Measurements from ENCODE around the gene WFS1. TPM values are rescaled to one million over a fixed set of nuclear protein-coding genes. Genes with fewer than 3 reads are reported as not detected.

The WFS1 gene
- polyA plus RNA-seq, 1 experiment: 46.8 TPM

DNA sequence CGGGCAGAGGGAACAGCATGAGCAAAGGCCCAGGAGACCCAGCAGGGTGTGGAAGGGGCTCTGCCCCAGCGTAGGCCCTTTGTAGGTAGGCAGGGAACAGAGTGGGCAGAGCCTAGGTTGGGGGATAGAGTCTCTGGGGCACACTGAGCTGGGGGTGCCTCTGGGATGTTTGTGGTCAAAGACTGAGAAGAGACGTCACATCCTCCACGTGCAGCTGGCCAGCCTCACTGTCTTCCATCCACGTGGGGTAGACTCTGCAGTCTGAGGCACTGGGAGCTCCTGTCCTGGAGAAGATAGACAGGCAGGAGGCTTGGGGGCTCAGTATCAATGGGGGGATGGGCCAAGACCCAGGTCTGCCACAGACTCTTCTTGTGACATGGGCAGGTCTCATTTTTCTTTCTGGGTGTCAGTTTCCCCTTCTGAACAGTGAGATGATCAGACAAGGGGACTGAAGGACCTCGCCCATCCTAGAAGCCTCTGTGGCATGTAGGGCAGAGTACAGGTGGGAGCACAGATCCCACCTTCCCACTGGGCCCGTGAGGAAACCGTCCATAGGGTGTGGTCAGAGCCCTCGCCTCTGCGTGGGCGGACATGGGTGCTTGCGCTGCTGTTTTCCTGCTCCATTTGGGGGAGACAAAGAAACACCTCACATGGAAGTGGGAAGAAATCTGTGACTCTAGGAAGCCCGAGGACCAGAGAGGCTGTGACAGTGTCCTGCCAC, 22.9 kb downstream of the WFS1 start:
- POLR2A ChIA-PET: no interaction called here
- CTCF ChIA-PET: no interaction called here

DNA sequence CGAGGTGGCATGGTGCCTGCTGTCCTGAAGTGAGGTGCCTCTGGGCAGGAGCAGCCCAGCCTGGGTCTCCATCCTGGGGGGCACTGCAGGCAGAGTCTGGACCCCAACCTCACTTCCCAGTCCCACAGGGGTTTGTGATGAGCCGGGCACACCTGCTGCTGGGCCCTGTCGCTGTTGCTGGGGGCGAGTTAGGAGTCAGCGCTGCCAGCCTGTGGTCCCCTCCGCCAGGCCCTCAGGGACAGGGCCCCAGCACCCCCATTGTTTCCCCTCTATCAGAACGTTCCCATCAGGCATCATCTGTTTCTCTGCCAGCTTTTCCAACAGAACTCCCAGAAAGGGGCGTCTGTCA, 23.4 kb downstream of the WFS1 start:
- POLR2A ChIA-PET: no interaction called here
- Histone ChIP-seq H3K4me3 (ENCODE audit: low read depth, low read length) (no peak overlapping the region), H3K27me3 (ENCODE audit: control insufficient read depth, insufficient read depth, low read length) (no peaks in the 10 kb centered on the region), H3K9me3 (ENCODE audit: control insufficient read depth, insufficient read depth, low read length) (no peaks in the 10 kb centered on the region; the same call in 1 of the 2 replicates), H3K27ac (ENCODE audit: low read depth, low read length) (no peak overlapping the region)
- TF ChIP-seq, protein P1, sequence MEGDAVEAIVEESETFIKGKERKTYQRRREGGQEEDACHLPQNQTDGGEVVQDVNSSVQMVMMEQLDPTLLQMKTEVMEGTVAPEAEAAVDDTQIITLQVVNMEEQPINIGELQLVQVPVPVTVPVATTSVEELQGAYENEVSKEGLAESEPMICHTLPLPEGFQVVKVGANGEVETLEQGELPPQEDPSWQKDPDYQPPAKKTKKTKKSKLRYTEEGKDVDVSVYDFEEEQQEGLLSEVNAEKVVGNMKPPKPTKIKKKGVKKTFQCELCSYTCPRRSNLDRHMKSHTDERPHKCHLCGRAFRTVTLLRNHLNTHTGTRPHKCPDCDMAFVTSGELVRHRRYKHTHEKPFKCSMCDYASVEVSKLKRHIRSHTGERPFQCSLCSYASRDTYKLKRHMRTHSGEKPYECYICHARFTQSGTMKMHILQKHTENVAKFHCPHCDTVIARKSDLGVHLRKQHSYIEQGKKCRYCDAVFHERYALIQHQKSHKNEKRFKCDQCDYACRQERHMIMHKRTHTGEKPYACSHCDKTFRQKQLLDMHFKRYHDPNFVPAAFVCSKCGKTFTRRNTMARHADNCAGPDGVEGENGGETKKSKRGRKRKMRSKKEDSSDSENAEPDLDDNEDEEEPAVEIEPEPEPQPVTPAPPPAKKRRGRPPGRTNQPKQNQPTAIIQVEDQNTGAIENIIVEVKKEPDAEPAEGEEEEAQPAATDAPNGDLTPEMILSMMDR (IDR thresholded peaks at IDR 0.05; ENCODE audit: low read depth, low read length): no peak
- DNase-seq (ENCODE audit: low read depth, low spot score): no peak
- CTCF ChIA-PET: no interaction called here

More for the DNA sequence above, 22.9 kb downstream of the WFS1 start:
- TF ChIP-seq, protein P1 (IDR thresholded peaks at IDR 0.05; ENCODE audit: low read depth, low read length): no peak
- Histone ChIP-seq H3K4me3 (ENCODE audit: low read depth, low read length) (no peak overlapping the region), H3K27me3 (ENCODE audit: control insufficient read depth, insufficient read depth, low read length) (no peaks in the 10 kb centered on the region), H3K27ac (ENCODE audit: low read depth, low read length) (no peak overlapping the region), H3K9me3 (ENCODE audit: control insufficient read depth, insufficient read depth, low read length) (no peaks in the 10 kb centered on the region; the same call in 1 of the 2 replicates)
- DNase-seq (ENCODE audit: low read depth, low spot score): no peak

DNA sequence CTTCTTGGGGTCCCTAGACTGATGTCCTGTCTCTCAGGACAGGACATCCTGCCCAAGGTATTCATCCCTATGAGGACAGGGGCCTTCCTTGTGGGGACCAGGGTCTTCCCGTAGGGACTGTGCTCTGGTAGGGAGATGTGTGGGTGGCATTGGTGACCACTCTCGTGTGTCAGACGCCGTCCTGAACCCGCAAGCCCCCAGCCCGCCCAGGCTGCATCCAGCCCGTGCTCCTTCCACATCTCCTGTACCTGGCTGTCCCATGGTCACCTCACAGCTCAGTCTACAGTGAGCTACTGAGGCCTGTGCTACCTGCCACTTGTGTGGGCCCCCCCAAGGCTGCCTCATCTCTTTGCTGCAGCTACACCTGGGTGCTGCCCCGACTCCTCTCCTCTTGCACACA, 24.0 kb downstream of the WFS1 start:
- no peak for DNase-seq (ENCODE audit: low read depth, low spot score)
- Histone ChIP-seq H3K27ac (ENCODE audit: low read depth, low read length) (no peak overlapping the region), H3K4me3 (ENCODE audit: low read depth, low read length) (no peak overlapping the region), H3K9me3 (ENCODE audit: control insufficient read depth, insufficient read depth, low read length) (no peaks in the 10 kb centered on the region; the same call in 1 of the 2 replicates), H3K27me3 (ENCODE audit: control insufficient read depth, insufficient read depth, low read length) (no peaks in the 10 kb centered on the region)
- TF ChIP-seq, protein P1 (IDR thresholded peaks at IDR 0.05; ENCODE audit: low read depth, low read length): no peak
- POLR2A ChIA-PET: no interaction called here
- CTCF ChIA-PET: interaction anchor here (2.0 kb wide), 1 partner anchor 43 kb away, joined by 5 read pairs; no protein-coding TSS in a partner anchor

DNA sequence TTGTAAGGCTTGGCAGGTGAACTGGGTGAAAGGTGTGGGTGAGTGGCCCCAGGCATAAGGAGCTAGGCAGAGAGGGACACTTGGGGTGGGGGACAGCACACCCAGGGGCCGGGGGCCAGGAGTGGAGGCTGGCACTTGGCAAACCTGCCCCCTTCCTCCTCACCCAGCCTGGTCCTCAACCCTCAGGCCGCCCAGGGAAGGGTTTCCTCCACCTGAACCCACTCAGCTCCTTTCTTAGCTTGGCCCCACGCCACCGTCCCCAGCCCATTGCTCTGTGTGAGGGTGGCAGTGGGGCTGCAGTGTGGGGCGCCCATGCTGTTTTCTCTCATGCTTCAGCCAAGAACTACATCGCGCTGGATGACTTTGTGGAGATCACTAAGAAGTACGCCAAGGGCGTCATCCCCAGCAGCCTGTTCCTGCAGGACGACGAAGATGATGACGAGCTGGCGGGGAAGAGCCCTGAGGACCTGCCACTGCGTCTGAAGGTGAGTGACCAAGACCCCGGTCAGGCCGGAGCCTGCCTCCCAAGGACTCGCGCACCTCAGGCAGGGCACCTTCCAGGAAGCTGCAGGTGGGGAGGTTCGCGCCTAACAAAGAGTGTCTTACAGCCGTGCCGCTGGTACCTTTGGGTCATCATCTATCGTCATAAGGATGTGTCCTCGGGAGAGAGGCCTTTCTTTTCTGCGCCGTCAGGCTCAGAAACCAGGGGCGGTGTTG, 25.2 kb downstream of the WFS1 start:
- CTCF ChIA-PET: interaction anchor here (2.0 kb wide), 1 partner anchor 44 kb away, joined by 5 read pairs; no protein-coding TSS in a partner anchor
- no peaks in the 10 kb centered on the region for H3K27me3 ChIP-seq (ENCODE audit: control insufficient read depth, insufficient read depth, low read length)

More for the DNA sequence above, 25.2 kb downstream of the WFS1 start:
- no peak for DNase-seq (ENCODE audit: low read depth, low spot score)
- POLR2A ChIA-PET: no interaction called here
- TF ChIP-seq, protein P1 (IDR thresholded peaks at IDR 0.05; ENCODE audit: low read depth, low read length): no peak
- H3K27ac ChIP-seq (ENCODE audit: low read depth, low read length): no peak overlapping the region
- no peak overlapping the region for H3K4me3 ChIP-seq (ENCODE audit: low read depth, low read length)
- H3K9me3 ChIP-seq (ENCODE audit: control insufficient read depth, insufficient read depth, low read length): no peaks in the 10 kb centered on the region; the same call in 1 of the 2 replicates

Measured in AG04450 (cell line).